Fibroblast of pulmonary artery (primary cell): ENCODE data around the gene AP5M1.
"Not testable (repeated sequence)": the region's sequence is repeated elsewhere in the genome, so short reads cannot be mapped to it uniquely, and the experiment has no call there.

Experiments used
- DNase-seq: peaks from one replicate; pipeline ENCODE4 v3.0.0-alpha.2; 2010; ENCODE audit warnings: low read depth
- H3K4me3 ChIP-seq: replicated peaks from 2 replicates; pipeline ENCODE4 v1.5.1; 2011; ENCODE audit warnings: low read depth, mild to moderate bottlenecking, control low read depth, low read length, moderate library complexity
- TF ChIP-seq, protein P1 (sequence below): IDR thresholded peaks from 2 replicates; pipeline ENCODE4 v1.5.1; 2011; ENCODE audit warnings: mild to moderate bottlenecking, control low read depth, low read length, inconsistent platforms; ENCODE audit errors: missing control alignments

The AP5M1 gene, protein sequence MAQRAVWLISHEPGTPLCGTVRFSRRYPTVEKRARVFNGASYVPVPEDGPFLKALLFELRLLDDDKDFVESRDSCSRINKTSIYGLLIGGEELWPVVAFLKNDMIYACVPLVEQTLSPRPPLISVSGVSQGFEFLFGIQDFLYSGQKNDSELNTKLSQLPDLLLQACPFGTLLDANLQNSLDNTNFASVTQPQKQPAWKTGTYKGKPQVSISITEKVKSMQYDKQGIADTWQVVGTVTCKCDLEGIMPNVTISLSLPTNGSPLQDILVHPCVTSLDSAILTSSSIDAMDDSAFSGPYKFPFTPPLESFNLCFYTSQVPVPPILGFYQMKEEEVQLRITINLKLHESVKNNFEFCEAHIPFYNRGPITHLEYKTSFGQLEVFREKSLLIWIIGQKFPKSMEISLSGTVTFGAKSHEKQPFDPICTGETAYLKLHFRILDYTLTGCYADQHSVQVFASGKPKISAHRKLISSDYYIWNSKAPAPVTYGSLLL

DNA sequence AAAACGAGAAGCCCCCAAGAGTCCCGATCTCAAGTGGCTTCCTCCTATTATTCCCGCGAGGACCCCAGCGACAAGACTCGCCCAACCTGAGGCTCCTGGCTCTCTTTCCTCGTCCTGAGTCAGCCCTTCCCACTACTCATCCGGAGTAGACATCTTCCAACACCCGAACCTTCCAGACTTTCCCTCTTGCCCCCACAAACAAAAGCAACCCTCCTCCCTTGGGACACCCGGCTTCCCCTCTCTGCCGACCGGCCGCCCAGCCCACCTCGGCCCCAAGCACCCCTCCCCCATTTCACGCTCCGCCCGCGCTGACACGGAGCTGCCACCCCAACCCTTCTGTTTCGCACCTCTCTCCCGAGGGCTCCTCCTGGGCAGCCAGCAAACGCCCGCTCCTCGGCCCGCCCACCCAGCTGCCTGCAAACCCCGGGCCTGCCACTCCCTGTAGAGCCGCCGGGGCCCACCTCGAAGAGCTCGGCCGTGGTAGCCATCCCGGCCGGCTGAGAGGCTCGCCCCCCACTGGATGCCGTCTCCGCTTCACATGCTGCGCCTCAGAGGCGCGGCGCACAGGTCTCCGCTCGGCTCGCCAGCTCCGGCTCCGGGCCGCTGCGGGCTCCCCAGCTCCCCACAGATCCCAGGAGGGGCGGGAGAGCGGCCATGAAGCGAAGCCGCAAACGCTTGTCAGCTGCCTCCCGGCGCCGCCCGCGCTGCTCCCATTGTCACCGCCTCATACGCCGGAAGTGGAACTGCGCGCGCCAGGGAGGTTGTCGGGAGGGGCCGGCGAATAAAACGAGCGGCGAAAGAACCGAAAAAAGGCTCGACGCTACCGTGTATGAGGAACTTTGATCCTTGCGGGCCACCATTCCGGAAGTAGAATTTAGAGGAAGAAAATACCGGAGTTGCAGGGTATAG lies at the start of gene AP5M1, which contains the start of gene EXOC5:
Gene AP5M1 (plus strand): TSS at position 811 of the 909 bp plus-strand sequence. CDS start 344 bp downstream, outside the sequence.
Gene EXOC5 (minus strand): TSS at position 745 of the 909 bp plus-strand sequence. CDS start 257 bp downstream, at position 488.
- peak; percentile 93 for DNase-seq
- TF ChIP-seq, protein P1, sequence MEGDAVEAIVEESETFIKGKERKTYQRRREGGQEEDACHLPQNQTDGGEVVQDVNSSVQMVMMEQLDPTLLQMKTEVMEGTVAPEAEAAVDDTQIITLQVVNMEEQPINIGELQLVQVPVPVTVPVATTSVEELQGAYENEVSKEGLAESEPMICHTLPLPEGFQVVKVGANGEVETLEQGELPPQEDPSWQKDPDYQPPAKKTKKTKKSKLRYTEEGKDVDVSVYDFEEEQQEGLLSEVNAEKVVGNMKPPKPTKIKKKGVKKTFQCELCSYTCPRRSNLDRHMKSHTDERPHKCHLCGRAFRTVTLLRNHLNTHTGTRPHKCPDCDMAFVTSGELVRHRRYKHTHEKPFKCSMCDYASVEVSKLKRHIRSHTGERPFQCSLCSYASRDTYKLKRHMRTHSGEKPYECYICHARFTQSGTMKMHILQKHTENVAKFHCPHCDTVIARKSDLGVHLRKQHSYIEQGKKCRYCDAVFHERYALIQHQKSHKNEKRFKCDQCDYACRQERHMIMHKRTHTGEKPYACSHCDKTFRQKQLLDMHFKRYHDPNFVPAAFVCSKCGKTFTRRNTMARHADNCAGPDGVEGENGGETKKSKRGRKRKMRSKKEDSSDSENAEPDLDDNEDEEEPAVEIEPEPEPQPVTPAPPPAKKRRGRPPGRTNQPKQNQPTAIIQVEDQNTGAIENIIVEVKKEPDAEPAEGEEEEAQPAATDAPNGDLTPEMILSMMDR, result no peak
- peak within 1 kb of the TSS; percentile 95 for H3K4me3 ChIP-seq

DNA sequence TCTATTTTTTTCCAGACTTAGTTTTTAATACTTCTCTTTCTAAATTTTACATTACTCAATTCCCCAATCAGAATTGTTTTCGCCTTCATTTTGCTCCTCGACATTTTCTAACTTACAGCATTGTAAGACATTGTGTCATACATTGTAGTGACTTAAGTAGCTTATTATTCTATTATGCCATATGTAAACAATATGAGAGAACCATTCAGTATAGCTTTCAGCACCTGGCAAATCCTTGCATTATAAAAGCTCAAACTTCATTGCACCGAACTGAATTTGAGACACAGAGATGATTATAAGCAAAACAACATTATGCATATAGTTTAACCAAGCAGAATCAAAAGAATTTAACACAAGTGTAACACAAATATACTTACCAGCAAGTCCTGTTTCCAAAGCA lies 46.8 kb upstream of the AP5M1 start:
- DNase-seq, result no peak
- TF ChIP-seq, protein P1, result no peak

DNA sequence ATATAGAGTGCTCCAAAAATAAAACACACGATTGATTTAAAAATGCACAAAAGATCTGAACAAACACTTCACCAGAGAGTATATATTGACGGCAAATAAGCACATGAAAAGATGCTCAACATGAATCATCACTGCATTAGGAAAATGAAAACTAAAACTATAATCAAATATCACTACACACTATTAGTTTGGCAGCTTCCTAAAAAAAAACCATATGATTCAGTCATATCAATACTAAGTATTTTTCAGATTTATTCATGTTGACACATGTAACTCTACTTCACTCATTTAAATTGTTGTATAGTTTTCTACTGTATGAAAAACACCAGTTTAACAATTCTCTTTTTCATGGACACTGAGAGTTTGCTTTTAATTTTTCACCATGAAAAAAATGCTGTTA lies 41.7 kb upstream of the AP5M1 start:
- TF ChIP-seq, protein P1, result no peak
- no peak for DNase-seq
- H3K4me3 ChIP-seq, result no peak overlapping the region

More for the DNA sequence above, 46.8 kb upstream of the AP5M1 start:
- no peak overlapping the region for H3K4me3 ChIP-seq

DNA sequence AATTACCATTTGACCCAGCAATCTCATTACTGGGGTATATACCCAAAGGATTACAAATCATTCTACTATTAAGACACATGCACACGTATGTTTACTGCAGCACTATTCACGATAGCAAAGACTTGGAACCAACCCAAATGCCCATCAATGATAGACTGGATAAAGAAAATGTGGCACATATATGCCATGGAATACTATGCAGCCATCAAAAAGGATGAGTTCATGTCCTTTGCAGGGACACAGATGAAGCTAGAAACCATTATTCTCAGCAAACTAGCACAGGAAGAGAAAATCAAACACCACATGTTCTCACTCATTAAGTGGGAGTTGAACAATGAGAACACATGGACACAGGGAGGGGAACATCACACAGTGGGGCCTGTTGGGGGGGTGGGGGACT lies 40.5 kb upstream of the AP5M1 start:
- not testable (repeated sequence) for H3K4me3 ChIP-seq, DNase-seq

DNA sequence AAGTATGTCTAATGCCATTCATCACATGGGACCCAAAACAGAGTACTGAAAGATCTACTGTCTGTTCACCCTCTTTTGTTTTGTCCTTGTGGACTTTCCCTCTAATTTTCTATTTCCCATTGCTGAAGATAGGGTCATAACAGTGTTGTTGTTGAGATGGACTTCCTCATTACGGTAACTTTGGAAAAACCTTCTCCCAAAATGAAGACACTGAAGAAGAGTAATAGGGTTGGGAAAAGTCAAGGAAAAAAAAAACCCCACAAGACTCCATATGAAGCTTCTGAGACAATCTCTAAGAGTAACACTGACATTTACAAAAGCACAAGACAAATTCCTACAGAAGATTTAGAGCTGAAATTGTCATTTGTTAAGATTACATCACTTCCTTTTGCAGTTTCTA lies 36.8 kb upstream of the AP5M1 start:
- DNase-seq, result no peak
- TF ChIP-seq, protein P1, result no peak
- no peak overlapping the region for H3K4me3 ChIP-seq

DNA sequence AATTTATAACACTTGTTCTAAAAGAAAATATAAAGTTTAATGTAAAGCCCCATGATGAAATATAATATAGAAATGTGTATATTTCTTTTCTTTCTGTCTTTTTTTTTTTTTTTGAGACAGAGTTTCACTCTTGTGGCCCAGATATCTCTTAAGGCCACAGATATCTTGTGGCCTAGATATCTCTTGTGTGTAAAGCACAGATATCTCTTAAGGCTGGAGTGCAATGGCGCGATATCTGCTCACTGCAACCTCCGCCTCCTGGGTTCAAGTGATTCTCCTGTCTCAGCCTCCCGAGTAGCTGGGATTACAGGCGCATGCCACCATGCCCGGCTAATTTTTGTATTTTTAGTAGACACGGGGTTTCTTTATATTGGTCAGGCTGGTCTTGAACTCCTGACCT lies 28.7 kb upstream of the AP5M1 start:
- DNase-seq, H3K4me3 ChIP-seq: not testable (repeated sequence)

DNA sequence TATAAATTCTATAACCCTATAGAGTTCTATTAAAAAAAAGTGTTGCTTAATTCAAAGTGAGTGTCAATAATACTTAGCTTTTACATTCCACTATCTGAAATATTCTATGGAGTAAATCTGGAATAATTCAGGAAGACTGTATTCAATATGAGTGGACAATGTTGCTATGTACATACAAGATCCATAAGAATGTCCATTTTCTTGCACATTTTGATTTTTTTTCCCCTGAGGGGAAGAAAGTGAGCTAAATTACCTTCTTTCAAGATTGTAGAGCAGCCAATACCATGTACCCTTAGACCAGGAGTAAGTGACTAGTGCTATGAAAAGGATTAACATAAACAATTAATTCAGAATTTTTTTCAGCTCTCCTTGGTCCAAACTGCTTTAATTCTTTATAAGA lies 25.5 kb upstream of the AP5M1 start:
- no peak overlapping the region for H3K4me3 ChIP-seq
- TF ChIP-seq, protein P1, result no peak
- no peak for DNase-seq
